HG03280 (cell line): ENCODE results near the gene YIPF2.
"Not testable (repeated sequence)": the region's sequence is repeated elsewhere in the genome, so short reads cannot be mapped to it uniquely, and the experiment has no call there.

ENCODE experiments used
- ATAC-seq: cut with Tn5 transposase; IDR thresholded peaks from one replicate; pipeline ENCODE4 v1.9.1; 2021; ENCODE audit warnings: mild to moderate bottlenecking, moderate library complexity; ENCODE audit not compliant: unreplicated experiment

Gene YIPF2

DNA sequence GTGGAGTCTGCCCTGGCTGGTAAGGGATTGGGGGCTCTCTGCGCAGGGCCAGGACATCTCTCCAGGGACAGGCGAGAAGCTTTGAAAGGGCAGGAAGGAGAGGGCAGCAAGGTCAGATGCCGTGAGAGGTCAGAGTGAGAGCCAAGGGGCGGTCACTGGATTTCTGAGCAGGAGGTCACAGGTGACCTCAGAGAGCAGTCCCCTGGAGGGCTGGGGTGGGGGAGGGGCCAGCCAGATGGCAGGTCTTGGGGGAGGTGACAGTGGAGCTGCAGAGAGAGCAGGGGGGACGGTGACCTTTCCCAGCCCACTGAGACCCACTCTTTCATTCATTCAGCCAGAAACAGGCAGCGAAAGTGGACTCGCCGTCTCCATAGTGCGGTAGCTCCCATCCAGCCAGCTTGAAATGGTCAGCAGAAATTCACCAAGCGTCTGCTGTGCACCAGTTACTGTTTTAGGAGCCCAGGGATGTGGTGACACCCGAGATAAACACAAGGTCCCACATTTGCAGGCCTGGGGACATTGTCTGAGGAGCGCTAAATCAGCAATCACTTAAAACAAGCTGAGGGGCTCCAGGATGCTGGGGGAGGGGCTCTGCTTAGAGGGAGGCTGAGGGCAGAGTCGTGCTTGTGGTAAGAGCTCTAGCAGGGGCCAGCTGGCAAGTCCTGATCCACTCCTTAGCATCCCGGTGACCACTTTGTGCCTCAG, 46.9 kb downstream of the YIPF2 start:
- ATAC-seq = no peak

GRCh38 chr19:10878253-10878652, 50.2 kb downstream of the YIPF2 start:
- no peak for ATAC-seq

DNA sequence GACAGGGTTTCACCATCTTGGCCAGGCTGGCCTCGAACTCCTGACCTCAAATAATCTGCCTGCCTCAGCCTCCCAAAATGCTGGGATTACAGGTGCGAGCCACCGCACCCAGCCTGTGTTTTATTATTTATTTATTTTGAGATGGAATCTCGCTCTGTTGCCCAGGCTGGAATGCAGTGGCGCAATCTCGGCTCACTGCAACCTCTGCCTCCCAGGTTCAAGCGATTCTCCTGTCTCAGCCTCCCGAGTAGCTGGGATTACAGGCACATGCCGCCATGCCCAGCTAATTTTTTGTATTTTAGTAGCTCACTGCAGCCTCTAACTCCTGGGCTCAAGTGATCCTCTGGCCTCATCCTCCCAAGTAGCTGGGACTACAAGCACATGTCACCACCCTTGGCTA, 50.8 kb downstream of the YIPF2 start:
- not testable (repeated sequence) for ATAC-seq

GRCh38 chr19:10876459-10877240, 51.8 kb downstream of the YIPF2 start:
- ATAC-seq = peak; percentile 41

DNA sequence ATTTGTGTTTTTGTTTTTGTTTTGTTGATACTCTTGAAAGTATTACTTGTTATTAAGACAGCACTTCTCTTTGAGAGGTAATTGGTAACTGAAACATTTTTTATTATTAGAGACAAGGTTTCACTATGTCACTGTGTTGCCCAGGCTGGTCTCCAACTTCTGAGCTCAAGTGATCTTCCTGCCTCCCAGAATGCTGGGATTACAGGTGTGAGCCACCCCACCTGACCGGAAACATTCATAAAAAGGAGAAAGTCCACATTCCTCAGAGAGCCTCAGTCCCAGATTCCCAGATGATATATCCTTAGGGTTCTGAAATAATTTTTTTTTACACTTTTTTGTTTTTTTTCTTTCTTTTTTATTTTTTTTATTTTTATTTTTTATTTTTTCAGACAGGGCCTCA, 54.4 kb downstream of the YIPF2 start:
- no peak for ATAC-seq

GRCh38 chr19:10872546-10873107, 55.8 kb downstream of the YIPF2 start:
- ATAC-seq = no peak
